ENCODE results near the gene FEN1. TPM values are rescaled to one million over a fixed set of nuclear protein-coding genes. Genes with fewer than 3 reads are reported as not detected.

Gene FEN1
- total and polyA plus RNA-seq, 2 donors (not counting 1 experiment from before 2014, with no cell fraction given) = 3.8 to 14.0 TPM

- no peak for DNase-seq (ENCODE audit: low read depth in 2 of 2)
- TF ChIP-seq EZH2 (IDR thresholded peaks at IDR 0.05; ENCODE audit: low read length, missing control alignments) = no peak
- TF ChIP-seq, protein P1, sequence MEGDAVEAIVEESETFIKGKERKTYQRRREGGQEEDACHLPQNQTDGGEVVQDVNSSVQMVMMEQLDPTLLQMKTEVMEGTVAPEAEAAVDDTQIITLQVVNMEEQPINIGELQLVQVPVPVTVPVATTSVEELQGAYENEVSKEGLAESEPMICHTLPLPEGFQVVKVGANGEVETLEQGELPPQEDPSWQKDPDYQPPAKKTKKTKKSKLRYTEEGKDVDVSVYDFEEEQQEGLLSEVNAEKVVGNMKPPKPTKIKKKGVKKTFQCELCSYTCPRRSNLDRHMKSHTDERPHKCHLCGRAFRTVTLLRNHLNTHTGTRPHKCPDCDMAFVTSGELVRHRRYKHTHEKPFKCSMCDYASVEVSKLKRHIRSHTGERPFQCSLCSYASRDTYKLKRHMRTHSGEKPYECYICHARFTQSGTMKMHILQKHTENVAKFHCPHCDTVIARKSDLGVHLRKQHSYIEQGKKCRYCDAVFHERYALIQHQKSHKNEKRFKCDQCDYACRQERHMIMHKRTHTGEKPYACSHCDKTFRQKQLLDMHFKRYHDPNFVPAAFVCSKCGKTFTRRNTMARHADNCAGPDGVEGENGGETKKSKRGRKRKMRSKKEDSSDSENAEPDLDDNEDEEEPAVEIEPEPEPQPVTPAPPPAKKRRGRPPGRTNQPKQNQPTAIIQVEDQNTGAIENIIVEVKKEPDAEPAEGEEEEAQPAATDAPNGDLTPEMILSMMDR (conservative IDR thresholded peaks at IDR 0.05 in 1 of 2, IDR thresholded peaks at IDR 0.05 in 1 of 2; ENCODE audit: low read depth in 1 of 2, low read length in 2 of 2) = no peak
- H3K4me2 ChIP-seq (ENCODE audit: extremely low read depth, insufficient read depth, low read length) = no peak overlapping the region
- H4K20me1 ChIP-seq (ENCODE audit: control insufficient read depth, extremely low read depth, insufficient read depth, low read length) = no peaks in the 10 kb centered on the region
- H3K4me3 ChIP-seq (replicated peaks in 1 of 4; ENCODE audit: control extremely low read depth in 1 of 4, insufficient read depth in 1 of 4, low read depth in 3 of 4, low read length in 4 of 4) = no peak overlapping the region
- H2AFZ ChIP-seq (ENCODE audit: low read length) = no peak overlapping the region
- no peaks in the 10 kb centered on the region for H3K79me2 ChIP-seq (ENCODE audit: control insufficient read depth, insufficient read depth, low read length)
- no peaks in the 10 kb centered on the region for H3K4me1 ChIP-seq (ENCODE audit: control insufficient read depth, extremely low read depth, insufficient read depth, low read length)
- no peaks in the 10 kb centered on the region for H3K9me3 ChIP-seq (ENCODE audit: control insufficient read depth, insufficient read depth, low read depth, low read length)
- H3K27ac ChIP-seq (ENCODE audit: insufficient read depth, low read length) = no peak overlapping the region
- H3K9ac ChIP-seq (ENCODE audit: insufficient read depth, low read length) = no peak overlapping the region
- peaks cover 3% of the 10 kb centered on the region for H3K36me3 ChIP-seq (ENCODE audit: control insufficient read depth, insufficient read depth, low read length)
- H3K27me3 ChIP-seq (ENCODE audit: control insufficient read depth, insufficient read depth, low read length) = no peaks in the 10 kb centered on the region
Measured at GRCh38 chr11:61782841-61783240, 9.9 kb upstream of the FEN1 start.

GRCh38 chr11:61783717-61784505 lies 8.8 kb upstream of the FEN1 start:
- H3K4me2 ChIP-seq (ENCODE audit: extremely low read depth, insufficient read depth, low read length) = no peak overlapping the region
- no peak overlapping the region for H3K4me3 ChIP-seq (replicated peaks in 1 of 4; ENCODE audit: control extremely low read depth in 1 of 4, insufficient read depth in 1 of 4, low read depth in 3 of 4, low read length in 4 of 4)
- H2AFZ ChIP-seq (ENCODE audit: low read length) = no peak overlapping the region
- H3K9ac ChIP-seq (ENCODE audit: insufficient read depth, low read length) = no peak overlapping the region
- H3K27ac ChIP-seq (ENCODE audit: insufficient read depth, low read length) = no peak overlapping the region
- TF ChIP-seq EZH2 (IDR thresholded peaks at IDR 0.05; ENCODE audit: low read length, missing control alignments) = no peak
- TF ChIP-seq, protein P1 (conservative IDR thresholded peaks at IDR 0.05 in 1 of 2, IDR thresholded peaks at IDR 0.05 in 1 of 2; ENCODE audit: low read depth in 1 of 2, low read length in 2 of 2) = no peak
- H3K4me1 ChIP-seq (ENCODE audit: control insufficient read depth, extremely low read depth, insufficient read depth, low read length) = no peaks in the 10 kb centered on the region
- no peaks in the 10 kb centered on the region for H3K79me2 ChIP-seq (ENCODE audit: control insufficient read depth, insufficient read depth, low read length)
- no peaks in the 10 kb centered on the region for H3K27me3 ChIP-seq (ENCODE audit: control insufficient read depth, insufficient read depth, low read length)
- H3K9me3 ChIP-seq (ENCODE audit: control insufficient read depth, insufficient read depth, low read depth, low read length) = no peaks in the 10 kb centered on the region
- no peaks in the 10 kb centered on the region for H4K20me1 ChIP-seq (ENCODE audit: control insufficient read depth, extremely low read depth, insufficient read depth, low read length)
- peak in 1 of 2 donors; percentile 84 for DNase-seq (ENCODE audit: low read depth in 2 of 2)
- H3K36me3 ChIP-seq (ENCODE audit: control insufficient read depth, insufficient read depth, low read length) = peaks cover 5% of the 10 kb centered on the region

GRCh38 chr11:61784506-61784805 lies 8.3 kb upstream of the FEN1 start:
- TF ChIP-seq EZH2 (IDR thresholded peaks at IDR 0.05; ENCODE audit: low read length, missing control alignments) = no peak
- TF ChIP-seq, protein P1 (conservative IDR thresholded peaks at IDR 0.05 in 1 of 2, IDR thresholded peaks at IDR 0.05 in 1 of 2; ENCODE audit: low read depth in 1 of 2, low read length in 2 of 2) = no peak
- Histone ChIP-seq H3K36me3 (ENCODE audit: control insufficient read depth, insufficient read depth, low read length) (peaks cover 5% of the 10 kb centered on the region), H3K4me2 (ENCODE audit: extremely low read depth, insufficient read depth, low read length) (no peak overlapping the region), H4K20me1 (ENCODE audit: control insufficient read depth, extremely low read depth, insufficient read depth, low read length) (no peaks in the 10 kb centered on the region), H3K4me3 (replicated peaks in 1 of 4; ENCODE audit: control extremely low read depth in 1 of 4, insufficient read depth in 1 of 4, low read depth in 3 of 4, low read length in 4 of 4) (no peak overlapping the region), H3K9ac (ENCODE audit: insufficient read depth, low read length) (no peak overlapping the region), H3K4me1 (ENCODE audit: control insufficient read depth, extremely low read depth, insufficient read depth, low read length) (no peaks in the 10 kb centered on the region), H3K79me2 (ENCODE audit: control insufficient read depth, insufficient read depth, low read length) (no peaks in the 10 kb centered on the region), H3K27ac (ENCODE audit: insufficient read depth, low read length) (no peak overlapping the region), H3K9me3 (ENCODE audit: control insufficient read depth, insufficient read depth, low read depth, low read length) (no peaks in the 10 kb centered on the region), H3K27me3 (ENCODE audit: control insufficient read depth, insufficient read depth, low read length) (no peaks in the 10 kb centered on the region), H2AFZ (ENCODE audit: low read length) (no peak overlapping the region)
- DNase-seq (ENCODE audit: low read depth in 2 of 2) = no peak

Measured in fibroblast of lung (primary cell).